ENCODE data around the gene PCIF1. TPM values are rescaled to one million over a fixed set of nuclear protein-coding genes. Genes with fewer than 3 reads are reported as not detected.

PCIF1 gene
- total RNA-seq, 1 experiment from 2014 or later = 26.8 TPM

DNA sequence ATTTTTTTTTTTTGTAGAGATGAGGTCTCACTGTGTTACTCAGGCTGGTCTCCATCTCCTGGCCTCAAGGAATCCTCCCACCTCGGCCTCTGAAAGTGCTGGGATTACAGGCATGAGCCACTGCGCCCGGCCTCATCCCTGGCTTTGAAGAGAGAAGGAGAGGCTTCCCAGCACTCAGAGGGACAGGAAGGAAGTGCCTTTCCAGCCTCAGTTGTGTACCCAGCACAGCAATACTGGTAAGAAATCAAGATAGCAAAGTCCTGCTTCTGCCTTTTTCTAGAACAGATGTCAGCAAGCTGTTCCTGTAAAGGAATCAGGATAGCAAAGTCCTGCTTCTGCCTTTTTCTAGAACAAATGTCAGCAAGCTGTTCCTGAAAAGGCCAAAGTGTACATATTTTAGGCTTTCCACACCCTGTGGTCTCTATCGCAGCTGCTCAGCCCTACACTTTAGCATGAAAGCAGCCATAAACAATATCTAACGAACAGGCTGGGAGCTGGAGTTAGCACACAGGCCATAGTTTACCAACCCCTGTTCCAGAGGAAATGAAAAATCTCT lies 16.2 kb upstream of the PCIF1 start:
- H3K23me2 ChIP-seq (ENCODE audit: insufficient read length, low read depth, low read length, poor library complexity, severe bottlenecking) = no peaks in the 10 kb centered on the region
- H3K4me3 Mint-ChIP-seq = no peak overlapping the region
- no peak overlapping the region for H3T11ph ChIP-seq (ENCODE audit: low read length)
- H3K27me3 ChIP-seq (ENCODE audit: insufficient read depth, low read length) = no peaks in the 10 kb centered on the region
- H2BK20ac ChIP-seq (ENCODE audit: low read depth, low read length, poor library complexity, severe bottlenecking) = no peak overlapping the region
- no peak overlapping the region for H3K14ac ChIP-seq (ENCODE audit: insufficient read depth, low read length)
- no peak overlapping the region for H4K5ac ChIP-seq (ENCODE audit: insufficient read length, low read depth, low read length)
- no peak overlapping the region for H2BK12ac ChIP-seq (ENCODE audit: insufficient read length, low read depth, low read length)
- no peak overlapping the region for H2AK5ac ChIP-seq (ENCODE audit: insufficient read length, low read length)
- no peak overlapping the region for H4K8ac ChIP-seq (replicated peaks; ENCODE audit: insufficient read length, low read depth, low read length)
- no peaks in the 10 kb centered on the region for H3K4me1 ChIP-seq (ENCODE audit: insufficient read depth, low read length)
- H2AFZ ChIP-seq (ENCODE audit: low read length) = no peak overlapping the region
- no peaks in the 10 kb centered on the region for H3K36me3 Mint-ChIP-seq (ENCODE audit: insufficient read depth in 1 of 3, low read depth in 3 of 3)
- DNase-seq = no peak
- no peak overlapping the region for H3K4ac ChIP-seq (ENCODE audit: low read depth, low read length)
- H3K27me3 Mint-ChIP-seq (ENCODE audit: low read depth) = peaks cover 6% of the 10 kb centered on the region
- H3K9ac ChIP-seq (ENCODE audit: extremely low read depth, insufficient read length, low read length) = no peak overlapping the region
- no peak overlapping the region for H3K56ac ChIP-seq (ENCODE audit: insufficient read length, low read depth, low read length)
- H3K4me1 Mint-ChIP-seq = peaks cover 7 to 13% of the 10 kb centered on the region in 2 experiments; a peak in 3 of 4 replicates
- no peaks in the 10 kb centered on the region for H4K20me1 ChIP-seq (ENCODE audit: control insufficient read depth, insufficient read depth, insufficient read length)
- WGBS (ENCODE audit: extremely low coverage, insufficient read length, low lambda C conversion rate) = no CpG with 5 or more reads among the region's 5 CpGs
- no peaks in the 10 kb centered on the region for H3K79me1 ChIP-seq (ENCODE audit: insufficient read depth, low read depth, low read length, poor library complexity, severe bottlenecking)
- H3K9me3 Mint-ChIP-seq = no peaks in the 10 kb centered on the region
- H3K23ac ChIP-seq (ENCODE audit: insufficient read length, low read depth, low read length) = no peak overlapping the region
- no peak overlapping the region for H2BK5ac ChIP-seq (ENCODE audit: insufficient read length, low read length)
- H3K4me2 ChIP-seq (ENCODE audit: insufficient read depth, insufficient read length, low read length) = no peak overlapping the region
- H4K91ac ChIP-seq (ENCODE audit: insufficient read length, low read depth, low read length) = no peak overlapping the region
- 0 out of 7 replicates have a peak overlapping the region, but pooled peaks of 1 of the 3 experiments have one; percentile 49 for H3K27ac Mint-ChIP-seq
- no peak for TF ChIP-seq CTCF (conservative IDR thresholded peaks at IDR 0.05)
- H3K9me3 ChIP-seq (ENCODE audit: control insufficient read depth, low read depth, low read length) = no peaks in the 10 kb centered on the region
- H3K18ac ChIP-seq (ENCODE audit: insufficient read length, low read depth, low read length) = no peak overlapping the region
- no peaks in the 10 kb centered on the region for H3K79me2 ChIP-seq (ENCODE audit: insufficient read depth, low read length)
- no peak overlapping the region for H2BK15ac ChIP-seq (ENCODE audit: low read depth, low read length)
- no peak overlapping the region for H2BK120ac ChIP-seq (ENCODE audit: low read depth, low read length, poor library complexity, severe bottlenecking)
- no peak overlapping the region for H3K27ac ChIP-seq (ENCODE audit: insufficient read length, low read depth, low read length)
